ENCODE measurements around the gene ARL2BP.
A peak's percentile ranks its signal among the peaks of the same experiment; 100 is the strongest.

ARL2BP gene

GRCh38 chr16:57285379-57285778 is 40.3 kb downstream of the ARL2BP start:
- Histone ChIP-seq H3K4me3 (peak overlapping the region; percentile 75; the same call in 1 of the 2 replicates), H3K36me3 (ENCODE audit: insufficient read depth, low read length) (no peaks in the 10 kb centered on the region), H3K9ac (ENCODE audit: insufficient read length) (no peak overlapping the region), H3K27ac (no peak overlapping the region), H3K9me3 (ENCODE audit: low read depth, low read length) (no peaks in the 10 kb centered on the region)
- DNase-seq (ENCODE audit: low read depth, low spot score) = no peak
- no peak for TF ChIP-seq FOXP2 (optimal IDR thresholded peaks at IDR 0.05; ENCODE audit: control extremely low read depth, extremely low read length, insufficient read depth)
- TF ChIP-seq POLR2AphosphoS5 (IDR thresholded peaks at IDR 0.05; ENCODE audit: borderline replicate concordance, low read depth, low read length) = no peak
- TF ChIP-seq EZH2 (IDR thresholded peaks at IDR 0.05) = no peak

GRCh38 chr16:57289391-57290257 is 44.6 kb downstream of the ARL2BP start:
- TF ChIP-seq FOXP2 (optimal IDR thresholded peaks at IDR 0.05; ENCODE audit: control extremely low read depth, extremely low read length, insufficient read depth) (no peak), POLR2AphosphoS5 (IDR thresholded peaks at IDR 0.05; ENCODE audit: borderline replicate concordance, low read depth, low read length) (no peak), EZH2 (IDR thresholded peaks at IDR 0.05) (no peak)
- Histone ChIP-seq H3K36me3 (ENCODE audit: insufficient read depth, low read length) (no peaks in the 10 kb centered on the region), H3K27ac (no peak overlapping the region), H3K9me3 (ENCODE audit: low read depth, low read length) (no peaks in the 10 kb centered on the region), H3K9ac (ENCODE audit: insufficient read length) (no peak overlapping the region), H3K4me3 (no peak overlapping the region)
- DNase-seq (ENCODE audit: low read depth, low spot score) = no peak

- H3K9me3 ChIP-seq (ENCODE audit: low read depth, low read length) = no peaks in the 10 kb centered on the region
- no peaks in the 10 kb centered on the region for H3K36me3 ChIP-seq (ENCODE audit: insufficient read depth, low read length)
- no peak for TF ChIP-seq POLR2AphosphoS5 (IDR thresholded peaks at IDR 0.05; ENCODE audit: borderline replicate concordance, low read depth, low read length)
- TF ChIP-seq EZH2 (IDR thresholded peaks at IDR 0.05) = no peak
- no peak for TF ChIP-seq FOXP2 (optimal IDR thresholded peaks at IDR 0.05; ENCODE audit: control extremely low read depth, extremely low read length, insufficient read depth)
- no peak overlapping the region for H3K27ac ChIP-seq
- DNase-seq (ENCODE audit: low read depth, low spot score) = no peak
- H3K4me3 ChIP-seq = no peak overlapping the region
- no peak overlapping the region for H3K9ac ChIP-seq (ENCODE audit: insufficient read length)
These were observed 52.8 kb downstream of the ARL2BP start for GRCh38 chr16:57297856-57298255.

- H3K27ac ChIP-seq = peak overlapping the region; percentile 69
- H3K4me3 ChIP-seq = peak overlapping the region; percentile 86
- no peaks in the 10 kb centered on the region for H3K36me3 ChIP-seq (ENCODE audit: insufficient read depth, low read length)
- DNase-seq (ENCODE audit: low read depth, low spot score) = no peak
- TF ChIP-seq EZH2 (IDR thresholded peaks at IDR 0.05) = no peak
- no peak for TF ChIP-seq POLR2AphosphoS5 (IDR thresholded peaks at IDR 0.05; ENCODE audit: borderline replicate concordance, low read depth, low read length)
- TF ChIP-seq FOXP2 (optimal IDR thresholded peaks at IDR 0.05; ENCODE audit: control extremely low read depth, extremely low read length, insufficient read depth) = no peak
- peak overlapping the region; percentile 64 for H3K9ac ChIP-seq (ENCODE audit: insufficient read length)
- no peaks in the 10 kb centered on the region for H3K9me3 ChIP-seq (ENCODE audit: low read depth, low read length)
These were observed 54.1 kb downstream of the ARL2BP start for GRCh38 chr16:57299009-57299718.

- H3K4me3 ChIP-seq = peak overlapping the region; percentile 86
- H3K9me3 ChIP-seq (ENCODE audit: low read depth, low read length) = no peaks in the 10 kb centered on the region
- no peaks in the 10 kb centered on the region for H3K36me3 ChIP-seq (ENCODE audit: insufficient read depth, low read length)
- H3K9ac ChIP-seq (ENCODE audit: insufficient read length) = peak overlapping the region; percentile 64
- peak; percentile 79 for DNase-seq (ENCODE audit: low read depth, low spot score)
- no peak for TF ChIP-seq FOXP2 (optimal IDR thresholded peaks at IDR 0.05; ENCODE audit: control extremely low read depth, extremely low read length, insufficient read depth)
- no peak for TF ChIP-seq POLR2AphosphoS5 (IDR thresholded peaks at IDR 0.05; ENCODE audit: borderline replicate concordance, low read depth, low read length)
- no peak for TF ChIP-seq EZH2 (IDR thresholded peaks at IDR 0.05)
- H3K27ac ChIP-seq = peak overlapping the region; percentile 77
These were observed 54.8 kb downstream of the ARL2BP start for GRCh38 chr16:57299719-57300386.

- H3K4me3 ChIP-seq = peak overlapping the region; percentile 86
- H3K36me3 ChIP-seq (ENCODE audit: insufficient read depth, low read length) = no peaks in the 10 kb centered on the region
- no peak overlapping the region for H3K9ac ChIP-seq (ENCODE audit: insufficient read length)
- peak; percentile 93 for DNase-seq (ENCODE audit: low read depth, low spot score)
- H3K9me3 ChIP-seq (ENCODE audit: low read depth, low read length) = no peaks in the 10 kb centered on the region
- peak overlapping the region; percentile 77 for H3K27ac ChIP-seq
- TF ChIP-seq FOXP2 (optimal IDR thresholded peaks at IDR 0.05; ENCODE audit: control extremely low read depth, extremely low read length, insufficient read depth) (no peak), EZH2 (IDR thresholded peaks at IDR 0.05) (no peak), POLR2AphosphoS5 (IDR thresholded peaks at IDR 0.05; ENCODE audit: borderline replicate concordance, low read depth, low read length) (no peak)
These were observed 55.5 kb downstream of the ARL2BP start for GRCh38 chr16:57300387-57301125.

GRCh38 chr16:57301126-57301817 is 56.2 kb downstream of the ARL2BP start:
- Histone ChIP-seq H3K4me3 (peak overlapping the region; percentile 69; the same call in 1 of the 2 replicates), H3K27ac (no peak overlapping the region), H3K9me3 (ENCODE audit: low read depth, low read length) (no peaks in the 10 kb centered on the region), H3K36me3 (ENCODE audit: insufficient read depth, low read length) (no peaks in the 10 kb centered on the region), H3K9ac (ENCODE audit: insufficient read length) (no peak overlapping the region)
- no peak for DNase-seq (ENCODE audit: low read depth, low spot score)
- TF ChIP-seq FOXP2 (optimal IDR thresholded peaks at IDR 0.05; ENCODE audit: control extremely low read depth, extremely low read length, insufficient read depth) (no peak), POLR2AphosphoS5 (IDR thresholded peaks at IDR 0.05; ENCODE audit: borderline replicate concordance, low read depth, low read length) (no peak), EZH2 (IDR thresholded peaks at IDR 0.05) (no peak)

Measured in SK-N-MC (cell line).